GM19193 (cell line): ENCODE measurements around the gene TBC1D14.
A peak's percentile ranks its signal among the peaks of the same experiment; 100 is the strongest.

ENCODE experiments used
- POLR2A ChIP-seq: IDR thresholded peaks from 4 replicates; pipeline ENCODE4 v1.6.1; 2011; ENCODE audit not compliant: insufficient read depth, insufficient read length; ENCODE audit errors: extremely low read depth

The TBC1D14 gene

GRCh38 chr4:6909113-6909969, at the start of gene TBC1D14:
Gene TBC1D14 (plus strand): TSS chr4:6909826. CDS start chr4:6923390, 13,564 bp downstream.
- TF ChIP-seq POLR2A: peak; percentile 82

DNA sequence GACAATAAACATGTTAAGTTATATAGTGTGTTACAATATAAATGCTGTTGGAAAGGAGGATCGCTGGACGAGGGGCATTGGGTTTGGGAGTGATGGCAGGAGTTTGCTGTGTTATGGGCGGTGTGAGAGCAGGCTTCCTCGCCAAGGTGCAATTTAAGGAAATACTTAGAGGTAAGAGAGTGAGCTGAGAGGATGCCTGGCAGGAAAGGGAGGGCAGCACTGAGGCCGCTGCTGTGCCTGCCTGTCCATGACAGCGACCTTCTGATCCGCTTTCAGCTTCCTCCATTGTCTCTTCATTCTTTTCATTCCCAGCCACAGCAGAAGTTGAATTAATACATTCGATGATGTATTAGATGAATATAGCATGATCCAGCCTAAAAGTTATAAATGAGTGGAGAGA, 41.2 kb upstream of the TBC1D14 start:
- TF ChIP-seq POLR2A: no peak

- no peak for TF ChIP-seq POLR2A
Observed at GRCh38 chr4:6869944-6870343, 39.7 kb upstream of the TBC1D14 start.

DNA sequence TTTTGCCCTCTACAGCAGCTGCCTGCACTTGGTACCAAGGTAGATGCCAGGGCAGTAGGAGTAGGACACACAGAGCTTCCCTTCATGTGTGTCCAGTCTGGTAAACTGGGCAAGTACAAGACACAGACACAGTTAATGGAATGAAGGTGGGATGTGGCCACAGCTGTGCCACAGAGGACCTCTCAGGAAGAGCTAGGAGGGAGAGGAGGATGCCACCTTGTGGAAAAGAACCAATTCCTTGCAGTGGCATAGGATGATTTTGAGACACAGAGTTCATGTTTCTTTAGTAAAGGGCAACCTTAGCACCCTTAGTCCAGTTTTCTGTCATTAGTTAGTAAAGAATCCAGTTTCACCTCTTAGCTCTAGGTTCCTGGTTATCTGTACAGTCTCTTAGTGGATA, 36.3 kb upstream of the TBC1D14 start:
- no peak for TF ChIP-seq POLR2A

GRCh38 chr4:6873792-6874461, 35.7 kb upstream of the TBC1D14 start:
- no peak for TF ChIP-seq POLR2A

GRCh38 chr4:6874981-6875380, 34.6 kb upstream of the TBC1D14 start:
- TF ChIP-seq POLR2A: no peak

- TF ChIP-seq POLR2A: no peak
Observed at GRCh38 chr4:6875431-6875831, 34.2 kb upstream of the TBC1D14 start.

- no peak for TF ChIP-seq POLR2A
Observed at GRCh38 chr4:6876440-6876839, 33.2 kb upstream of the TBC1D14 start.

GRCh38 chr4:6877067-6877466, 32.6 kb upstream of the TBC1D14 start:
- no peak for TF ChIP-seq POLR2A

DNA sequence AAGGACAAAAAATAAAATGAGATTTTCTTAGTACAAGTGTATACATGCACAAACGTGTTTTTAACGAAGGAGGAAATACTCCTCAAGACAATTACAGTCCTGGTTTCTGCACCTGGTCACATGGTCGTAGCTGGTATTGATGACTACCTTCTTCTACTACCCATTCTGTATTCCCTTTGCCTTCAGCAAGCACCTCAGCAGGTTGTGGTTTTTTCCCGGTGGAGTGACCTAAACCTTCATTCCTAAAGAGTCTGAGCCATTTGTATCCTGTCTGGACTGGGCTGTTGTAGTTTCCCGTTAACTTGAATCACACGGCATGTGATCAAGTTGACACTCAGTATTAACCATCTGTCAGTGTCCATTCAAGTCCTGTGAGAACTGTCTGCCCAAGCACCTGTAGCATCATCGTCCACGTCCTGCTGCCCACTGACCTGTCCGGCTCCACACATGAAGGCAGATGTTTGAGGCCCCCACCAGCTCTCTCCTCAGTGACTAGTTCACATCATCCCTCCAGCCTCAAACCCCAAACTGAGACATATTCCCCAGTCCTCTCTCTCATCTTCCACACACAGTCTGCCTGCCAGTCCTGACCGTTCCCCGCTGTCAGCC, 31.1 kb upstream of the TBC1D14 start:
- TF ChIP-seq POLR2A: no peak

DNA sequence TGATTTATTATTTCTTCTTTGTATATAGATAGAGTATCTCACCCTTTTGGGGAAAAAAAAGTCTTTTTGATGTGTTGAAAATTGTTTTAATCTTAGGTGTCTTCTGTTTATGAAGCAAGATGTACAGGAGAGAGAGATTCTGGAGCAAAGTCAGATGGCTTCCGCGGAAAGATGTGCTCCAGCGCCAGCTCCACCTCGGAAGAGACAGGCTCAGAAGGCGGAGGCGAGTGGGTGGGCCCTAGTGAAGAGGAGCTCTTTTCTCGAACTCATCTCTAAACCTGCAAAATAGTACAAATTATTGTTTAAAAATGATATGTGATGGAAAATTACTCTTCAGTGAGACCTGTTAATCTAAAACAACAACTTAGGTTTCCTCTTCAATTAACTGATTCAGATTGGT, 28.9 kb upstream of the TBC1D14 start:
- no peak for TF ChIP-seq POLR2A

DNA sequence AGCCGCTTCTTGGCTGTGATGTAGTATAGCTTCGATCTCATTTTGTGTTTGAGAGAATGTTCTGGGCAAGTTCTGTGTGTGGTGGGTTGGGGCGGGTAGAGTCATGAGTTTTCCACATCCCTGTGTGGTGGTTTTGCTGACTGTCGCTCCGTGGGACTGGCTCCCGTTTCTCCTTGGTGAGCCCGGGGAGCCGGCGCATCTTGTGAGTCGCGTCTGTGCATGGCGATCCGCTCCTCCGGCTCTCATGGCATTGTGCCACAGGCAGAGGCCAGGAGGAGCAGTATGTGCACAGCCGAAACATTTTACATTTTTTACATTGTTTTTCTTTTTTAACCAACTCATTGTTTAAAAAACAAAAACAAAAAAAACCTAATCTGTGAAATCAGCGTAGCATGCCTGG, 27.7 kb upstream of the TBC1D14 start:
- no peak for TF ChIP-seq POLR2A

DNA sequence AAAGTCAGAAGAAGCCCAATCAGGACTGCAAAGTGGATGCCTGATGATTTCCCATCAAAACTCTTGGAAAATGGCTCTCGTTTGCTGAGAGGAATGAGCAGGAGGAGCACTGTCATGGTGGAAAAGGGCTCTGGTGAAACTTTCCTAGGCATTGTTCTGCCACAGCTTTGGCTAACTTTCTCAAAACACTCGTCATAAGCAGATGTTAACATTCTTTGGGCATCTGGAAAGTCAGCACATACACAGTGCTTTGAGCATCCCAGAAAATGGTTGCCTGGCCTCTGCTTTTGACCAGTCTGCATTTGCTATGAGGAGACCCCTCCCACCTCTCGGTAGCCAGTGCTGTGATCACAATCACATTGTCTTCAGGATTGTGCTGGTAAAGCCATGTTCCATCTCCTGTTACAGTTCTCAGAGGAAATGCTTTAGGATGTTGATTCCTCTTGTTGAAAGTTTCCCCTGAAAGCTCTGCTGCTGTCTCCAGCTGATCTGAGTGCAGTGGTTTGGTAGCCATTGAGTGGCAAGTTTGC, 25.2 kb upstream of the TBC1D14 start:
- no peak for TF ChIP-seq POLR2A

DNA sequence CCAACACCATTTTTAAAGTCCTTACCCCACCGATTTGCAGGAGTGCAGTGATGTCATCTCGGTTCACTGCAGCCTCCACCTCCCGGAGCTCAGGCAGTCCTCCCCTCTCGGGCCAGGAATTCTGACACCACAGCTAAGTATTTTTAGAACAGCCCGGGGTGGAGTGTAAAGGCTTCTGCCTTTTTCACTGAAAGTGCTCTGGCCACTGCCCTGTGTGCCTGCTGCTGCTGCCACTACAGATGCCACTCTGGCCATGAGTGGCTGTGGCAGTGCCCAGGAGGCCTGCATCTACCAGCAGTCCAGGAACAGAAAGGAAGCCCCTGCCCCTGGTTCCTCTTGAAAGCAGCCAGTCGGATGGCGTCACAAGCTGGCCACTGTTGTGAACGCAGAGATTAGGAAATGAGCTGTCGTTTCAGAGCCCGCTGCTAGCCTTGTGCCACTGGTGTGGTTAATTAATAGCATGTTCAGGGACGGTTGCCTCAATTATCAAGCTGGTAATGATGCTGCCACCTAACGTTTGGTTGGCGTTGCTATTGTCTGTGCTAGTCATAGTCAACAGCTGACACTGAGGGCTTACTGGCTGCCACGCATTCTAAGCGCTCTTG, 23.6 kb upstream of the TBC1D14 start:
- TF ChIP-seq POLR2A: no peak

DNA sequence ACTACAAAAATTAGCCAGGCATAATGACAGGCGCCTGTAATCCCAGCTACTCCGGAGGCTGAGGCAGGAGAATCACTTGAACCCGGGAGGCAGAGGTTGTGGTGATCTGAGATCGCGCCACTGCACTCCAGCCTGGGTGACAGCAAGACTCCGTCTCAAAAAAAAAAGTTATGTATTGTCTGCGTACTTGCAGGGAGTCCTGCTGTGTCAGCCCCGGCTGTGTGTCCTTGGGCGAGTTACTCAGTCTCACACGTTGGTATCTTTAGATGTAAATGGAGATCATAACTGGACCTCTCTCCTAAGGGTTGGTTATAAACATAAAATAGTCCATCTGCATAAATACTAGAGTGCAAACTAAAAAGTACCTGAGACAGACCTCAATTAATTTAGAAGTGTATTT, 22.7 kb upstream of the TBC1D14 start:
- no peak for TF ChIP-seq POLR2A
